ENCODE data around the gene STX2. TPM values are rescaled to one million over a fixed set of nuclear protein-coding genes. Genes with fewer than 3 reads are reported as not detected.

The STX2 gene
- total RNA-seq, 1 experiment from 2014 or later, result 11.2 TPM

- Mint-ChIP-seq H3K4me1 (ENCODE audit: low read depth, unreplicated experiment) (no peaks in the 10 kb centered on the region), H3K36me3 (ENCODE audit: insufficient read depth, unreplicated experiment) (peaks cover 8% of the 10 kb centered on the region), H3K27me3 (ENCODE audit: insufficient read depth, unreplicated experiment) (no peaks in the 10 kb centered on the region), H3K4me3 (ENCODE audit: unreplicated experiment) (no peak overlapping the region), H3K9me3 (ENCODE audit: unreplicated experiment) (no peaks in the 10 kb centered on the region), H3K27ac (ENCODE audit: unreplicated experiment) (no peak overlapping the region)
- no peak for DNase-seq
- BruUV-seq (replicated peaks), result no TSS peak
- H3K4me3 ChIP-seq (ENCODE audit: low read depth, low read length), result no peak overlapping the region
- intact Hi-C loops (cut with micrococcal nuclease; ENCODE audit: unreplicated experiment), result no loop called here
- CTCF ChIA-PET, result no interaction called here
- no peaks in the 10 kb centered on the region for H3K4me1 ChIP-seq
- no peaks in the 10 kb centered on the region for H3K36me3 ChIP-seq (ENCODE audit: control insufficient read depth, insufficient read depth, low read length)
- no peaks in the 10 kb centered on the region for H3K9me3 ChIP-seq
- no peak for TF ChIP-seq CTCF (IDR thresholded peaks at IDR 0.05; ENCODE audit: insufficient read depth in 1 of 2, low read depth in 1 of 2, low read length in 1 of 2, severe bottlenecking in 1 of 2, unreplicated experiment in 1 of 2)
- POLR2A ChIA-PET, result no interaction called here
- H3K27me3 ChIP-seq (replicated peaks; ENCODE audit: control insufficient read depth, insufficient read depth, low read length), result no peaks in the 10 kb centered on the region
These were observed 46.1 kb downstream of the STX2 start for GRCh38 chr12:130792821-130793553.

- no peak overlapping the region for H3K4me3 Mint-ChIP-seq (ENCODE audit: unreplicated experiment)
- BruUV-seq (replicated peaks), result no TSS peak
- H3K27me3 ChIP-seq (replicated peaks; ENCODE audit: control insufficient read depth, insufficient read depth, low read length), result no peaks in the 10 kb centered on the region
- no peaks in the 10 kb centered on the region for H3K27me3 Mint-ChIP-seq (ENCODE audit: insufficient read depth, unreplicated experiment)
- DNase-seq, result no peak
- POLR2A ChIA-PET, result no interaction called here
- TF ChIP-seq CTCF (IDR thresholded peaks at IDR 0.05; ENCODE audit: insufficient read depth in 1 of 2, low read depth in 1 of 2, low read length in 1 of 2, severe bottlenecking in 1 of 2, unreplicated experiment in 1 of 2), result no peak
- no peak overlapping the region for H3K27ac Mint-ChIP-seq (ENCODE audit: unreplicated experiment)
- no peaks in the 10 kb centered on the region for H3K36me3 Mint-ChIP-seq (ENCODE audit: insufficient read depth, unreplicated experiment)
- H3K4me3 ChIP-seq (ENCODE audit: low read depth, low read length), result no peak overlapping the region
- H3K36me3 ChIP-seq (ENCODE audit: control insufficient read depth, insufficient read depth, low read length), result no peaks in the 10 kb centered on the region
- CTCF ChIA-PET, result no interaction called here
- no peaks in the 10 kb centered on the region for H3K9me3 ChIP-seq
- no peaks in the 10 kb centered on the region for H3K4me1 Mint-ChIP-seq (ENCODE audit: low read depth, unreplicated experiment)
- no peaks in the 10 kb centered on the region for H3K4me1 ChIP-seq
- no peaks in the 10 kb centered on the region for H3K9me3 Mint-ChIP-seq (ENCODE audit: unreplicated experiment)
- intact Hi-C loops (cut with micrococcal nuclease; ENCODE audit: unreplicated experiment), result no loop called here
These were observed 47.4 kb downstream of the STX2 start for GRCh38 chr12:130791629-130792028.

- Histone ChIP-seq H3K4me1 (no peaks in the 10 kb centered on the region), H3K27me3 (replicated peaks; ENCODE audit: control insufficient read depth, insufficient read depth, low read length) (no peaks in the 10 kb centered on the region), H3K36me3 (ENCODE audit: control insufficient read depth, insufficient read depth, low read length) (no peaks in the 10 kb centered on the region), H3K4me3 (ENCODE audit: low read depth, low read length) (no peak overlapping the region), H3K9me3 (0 out of 2 replicates have a peak, but pooled peaks cover 2% of the 10 kb centered on the region)
- no peak overlapping the region for H3K27ac Mint-ChIP-seq (ENCODE audit: unreplicated experiment)
- H3K4me1 Mint-ChIP-seq (ENCODE audit: low read depth, unreplicated experiment), result no peaks in the 10 kb centered on the region
- no peak for TF ChIP-seq CTCF (IDR thresholded peaks at IDR 0.05; ENCODE audit: insufficient read depth in 1 of 2, low read depth in 1 of 2, low read length in 1 of 2, severe bottlenecking in 1 of 2, unreplicated experiment in 1 of 2)
- no peak for DNase-seq
- intact Hi-C loops (cut with micrococcal nuclease; ENCODE audit: unreplicated experiment), result no loop called here
- H3K4me3 Mint-ChIP-seq (ENCODE audit: unreplicated experiment), result no peak overlapping the region
- H3K9me3 Mint-ChIP-seq (ENCODE audit: unreplicated experiment), result peaks cover 12% of the 10 kb centered on the region
- ChIA-PET POLR2A (no interaction called here), CTCF (no interaction called here)
- no peaks in the 10 kb centered on the region for H3K27me3 Mint-ChIP-seq (ENCODE audit: insufficient read depth, unreplicated experiment)
- no TSS peak for BruUV-seq (replicated peaks)
- H3K36me3 Mint-ChIP-seq (ENCODE audit: insufficient read depth, unreplicated experiment), result no peaks in the 10 kb centered on the region
These were observed 50.5 kb downstream of the STX2 start for GRCh38 chr12:130788515-130788914.

Data from Caco-2 (cell line).